Hepatocyte (in vitro differentiated cells): ENCODE results near the gene TMEM14B.

Experiments used
- CTCF ChIP-seq: fragments of 200-600 bp; sonication (generic); IDR thresholded peaks from 2 replicates; pipeline ENCODE4 v1.5.1; 2016; ENCODE audit warnings: antibody characterized with exemption, mild to moderate bottlenecking; ENCODE audit not compliant: poor library complexity
- EZH2 ChIP-seq: fragments of 200-600 bp; sonication (generic); IDR thresholded peaks from 2 replicates; pipeline ENCODE4 v1.6.1; 2016; ENCODE audit warnings: antibody characterized with exemption, mild to moderate bottlenecking, borderline replicate concordance

GRCh38 chr6:10794239-10794638 is 46.6 kb downstream of the TMEM14B start:
- TF ChIP-seq CTCF (no peak), EZH2 (no peak)
